ENCODE data around the gene GNAZ.

GRCh38 chr22:23093051-23093788 lies 22.9 kb downstream of the GNAZ start:
- TF ChIP-seq CTCF (IDR thresholded peaks at IDR 0.05) (no peak), EZH2 (IDR thresholded peaks at IDR 0.05; ENCODE audit: borderline replicate concordance, insufficient read depth, low read depth, low read length, poor library complexity, severe bottlenecking) (no peak)

Data from B cell (primary cell).